ENCODE results near the gene FXYD5. TPM values are rescaled to one million over a fixed set of nuclear protein-coding genes. Genes with fewer than 3 reads are reported as not detected.

Gene FXYD5
- total RNA-seq, 2 experiments from 2014 or later = 82.1 to 147 TPM

DNA sequence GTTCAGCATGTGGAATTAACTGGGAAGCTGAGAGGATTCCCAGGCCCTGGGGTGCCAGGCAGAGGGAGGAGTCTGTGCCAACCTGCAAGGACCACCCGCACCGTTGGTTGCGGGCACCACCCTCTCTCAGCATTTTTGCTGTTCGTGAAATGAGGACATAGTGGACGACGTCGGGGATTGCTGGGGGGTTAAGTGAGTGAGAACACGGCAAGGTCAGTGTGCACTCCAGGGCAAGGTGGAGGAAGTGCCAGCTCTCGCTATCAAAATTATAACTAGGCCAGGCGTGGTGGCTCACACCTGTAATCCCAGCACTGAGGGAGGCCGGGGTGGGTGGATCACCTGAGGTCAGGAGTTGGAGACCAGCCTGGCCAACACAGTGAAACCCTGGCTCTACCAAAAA, 36.7 kb upstream of the FXYD5 start:
- no peak overlapping the region for H3K4me2 ChIP-seq (ENCODE audit: low read length)
- no peak for DNase-seq (ENCODE audit: low spot score)
- H3K79me2 ChIP-seq (ENCODE audit: insufficient read depth, low read depth, low read length) = no peaks in the 10 kb centered on the region
- no peak overlapping the region for H3K4me3 ChIP-seq (ENCODE audit: low read depth, low read length, poor library complexity, severe bottlenecking)
- H3K9me3 ChIP-seq (ENCODE audit: low read length) = no peaks in the 10 kb centered on the region
- H3K27ac ChIP-seq (ENCODE audit: low read depth, low read length, poor library complexity, severe bottlenecking) = no peak overlapping the region
- ChIA-PET POLR2A (interaction anchor here (0.5 kb wide), 1 partner anchor 125 kb away, joined by 3 read pairs; no protein-coding TSS in a partner anchor), CTCF (ENCODE audit: unreplicated experiment) (no interaction called here)
- H2AFZ ChIP-seq (ENCODE audit: low read length) = no peak overlapping the region
- intact Hi-C loops (cut with micrococcal nuclease; ENCODE audit: unreplicated experiment) = no loop called here
- no peaks in the 10 kb centered on the region for H4K20me1 ChIP-seq (ENCODE audit: insufficient read depth, low read length)
- H3K9me2 ChIP-seq (ENCODE audit: insufficient read depth, low read length) = no peaks in the 10 kb centered on the region
- H3K36me3 ChIP-seq (ENCODE audit: insufficient read depth, low read length) = no peaks in the 10 kb centered on the region
- TF ChIP-seq EZH2phosphoT487 (IDR thresholded peaks at IDR 0.05; ENCODE audit: borderline replicate concordance, low read depth, low read length) = no peak
- TF ChIP-seq, protein P1, sequence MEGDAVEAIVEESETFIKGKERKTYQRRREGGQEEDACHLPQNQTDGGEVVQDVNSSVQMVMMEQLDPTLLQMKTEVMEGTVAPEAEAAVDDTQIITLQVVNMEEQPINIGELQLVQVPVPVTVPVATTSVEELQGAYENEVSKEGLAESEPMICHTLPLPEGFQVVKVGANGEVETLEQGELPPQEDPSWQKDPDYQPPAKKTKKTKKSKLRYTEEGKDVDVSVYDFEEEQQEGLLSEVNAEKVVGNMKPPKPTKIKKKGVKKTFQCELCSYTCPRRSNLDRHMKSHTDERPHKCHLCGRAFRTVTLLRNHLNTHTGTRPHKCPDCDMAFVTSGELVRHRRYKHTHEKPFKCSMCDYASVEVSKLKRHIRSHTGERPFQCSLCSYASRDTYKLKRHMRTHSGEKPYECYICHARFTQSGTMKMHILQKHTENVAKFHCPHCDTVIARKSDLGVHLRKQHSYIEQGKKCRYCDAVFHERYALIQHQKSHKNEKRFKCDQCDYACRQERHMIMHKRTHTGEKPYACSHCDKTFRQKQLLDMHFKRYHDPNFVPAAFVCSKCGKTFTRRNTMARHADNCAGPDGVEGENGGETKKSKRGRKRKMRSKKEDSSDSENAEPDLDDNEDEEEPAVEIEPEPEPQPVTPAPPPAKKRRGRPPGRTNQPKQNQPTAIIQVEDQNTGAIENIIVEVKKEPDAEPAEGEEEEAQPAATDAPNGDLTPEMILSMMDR (conservative IDR thresholded peaks at IDR 0.05; ENCODE audit: low read length) = no peak
- BruUV-seq (replicated peaks) = no TSS peak
- no peaks in the 10 kb centered on the region for H3K4me1 ChIP-seq (ENCODE audit: insufficient read depth, low read length, poor library complexity, severe bottlenecking)

DNA sequence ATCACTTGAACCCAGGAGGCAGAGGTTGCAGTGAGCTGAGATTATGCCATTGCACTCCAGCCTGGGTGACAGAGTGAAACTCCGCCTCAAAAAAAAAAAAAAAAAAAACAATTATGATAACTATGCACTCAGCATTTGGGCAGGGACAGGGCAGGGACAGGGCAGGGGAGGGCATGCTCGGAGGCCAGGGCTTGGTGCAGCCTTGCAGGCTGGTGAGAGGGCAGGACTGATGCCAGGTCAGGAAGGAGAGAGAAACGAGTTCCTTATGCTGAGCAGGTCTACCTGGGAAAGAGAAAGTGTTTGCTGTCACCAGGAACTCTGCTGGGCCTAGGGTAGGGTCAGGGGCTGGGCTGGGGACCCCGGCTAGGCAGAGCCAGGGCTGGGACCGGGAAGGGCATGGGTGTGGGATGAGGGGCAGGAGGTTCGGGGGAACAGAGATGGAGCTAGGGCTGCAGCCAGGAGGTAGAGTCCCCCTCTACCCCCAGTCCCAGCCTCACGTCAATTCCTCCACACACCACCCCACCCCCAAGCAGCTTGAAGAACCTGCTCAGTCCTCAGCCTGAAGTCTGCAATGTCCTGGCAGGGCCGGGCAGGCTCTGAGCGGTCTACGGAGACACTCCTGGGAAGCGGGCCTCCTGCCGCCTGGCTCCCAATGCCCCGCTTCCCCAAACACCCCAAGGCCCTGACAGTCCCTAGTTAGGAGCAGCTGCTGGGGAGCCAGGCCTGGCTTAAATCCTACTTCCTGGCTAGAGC, 36.1 kb upstream of the FXYD5 start:
- no peaks in the 10 kb centered on the region for H3K9me3 ChIP-seq (ENCODE audit: low read length)
- BruUV-seq (replicated peaks) = no TSS peak
- H3K4me3 ChIP-seq (ENCODE audit: low read depth, low read length, poor library complexity, severe bottlenecking) = no peak overlapping the region
- H3K27ac ChIP-seq (ENCODE audit: low read depth, low read length, poor library complexity, severe bottlenecking) = no peak overlapping the region
- no peak overlapping the region for H2AFZ ChIP-seq (ENCODE audit: low read length)
- no peaks in the 10 kb centered on the region for H3K36me3 ChIP-seq (ENCODE audit: insufficient read depth, low read length)
- no peak for DNase-seq (ENCODE audit: low spot score)
- intact Hi-C loops (cut with micrococcal nuclease; ENCODE audit: unreplicated experiment) = no loop called here
- no peaks in the 10 kb centered on the region for H3K9me2 ChIP-seq (ENCODE audit: insufficient read depth, low read length)
- ChIA-PET CTCF (ENCODE audit: unreplicated experiment) (no interaction called here), POLR2A (no interaction called here)
- TF ChIP-seq EZH2phosphoT487 (IDR thresholded peaks at IDR 0.05; ENCODE audit: borderline replicate concordance, low read depth, low read length) = no peak
- TF ChIP-seq, protein P1 (conservative IDR thresholded peaks at IDR 0.05; ENCODE audit: low read length) = no peak
- no peaks in the 10 kb centered on the region for H4K20me1 ChIP-seq (ENCODE audit: insufficient read depth, low read length)
- no peaks in the 10 kb centered on the region for H3K4me1 ChIP-seq (ENCODE audit: insufficient read depth, low read length, poor library complexity, severe bottlenecking)
- no peak overlapping the region for H3K4me2 ChIP-seq (ENCODE audit: low read length)
- no peaks in the 10 kb centered on the region for H3K79me2 ChIP-seq (ENCODE audit: insufficient read depth, low read depth, low read length)

DNA sequence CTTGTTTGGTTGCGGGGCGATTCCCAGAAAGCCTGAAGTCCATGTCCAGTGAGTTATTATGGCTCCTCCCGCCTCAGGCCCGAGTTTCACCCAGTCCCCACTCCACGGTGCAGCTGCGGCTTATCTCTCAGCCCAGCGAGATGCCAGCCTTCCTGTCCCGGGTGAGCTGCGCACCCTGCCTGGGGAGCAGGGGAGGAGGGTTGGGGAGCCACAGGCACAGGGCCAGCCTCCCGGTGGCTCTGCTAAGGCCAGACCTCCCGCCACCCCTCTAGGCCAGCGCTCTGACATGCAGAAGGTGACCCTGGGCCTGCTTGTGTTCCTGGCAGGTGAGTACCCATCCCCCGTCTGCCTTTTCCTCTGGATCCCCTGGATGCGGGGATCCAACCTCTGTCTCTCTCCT, 35.4 kb upstream of the FXYD5 start:
- intact Hi-C loops (cut with micrococcal nuclease; ENCODE audit: unreplicated experiment) = no loop called here
- Histone ChIP-seq H3K9me3 (ENCODE audit: low read length) (no peaks in the 10 kb centered on the region), H3K4me1 (ENCODE audit: insufficient read depth, low read length, poor library complexity, severe bottlenecking) (peaks cover 2% of the 10 kb centered on the region), H4K20me1 (ENCODE audit: insufficient read depth, low read length) (no peaks in the 10 kb centered on the region), H3K9me2 (ENCODE audit: insufficient read depth, low read length) (no peaks in the 10 kb centered on the region), H3K4me2 (ENCODE audit: low read length) (no peak overlapping the region), H2AFZ (ENCODE audit: low read length) (no peak overlapping the region), H3K79me2 (ENCODE audit: insufficient read depth, low read depth, low read length) (no peaks in the 10 kb centered on the region), H3K4me3 (ENCODE audit: low read depth, low read length, poor library complexity, severe bottlenecking) (no peak overlapping the region), H3K27ac (ENCODE audit: low read depth, low read length, poor library complexity, severe bottlenecking) (no peak overlapping the region), H3K36me3 (ENCODE audit: insufficient read depth, low read length) (no peaks in the 10 kb centered on the region)
- DNase-seq (ENCODE audit: low spot score) = no peak
- CTCF ChIA-PET (ENCODE audit: unreplicated experiment) = no interaction called here
- no TSS peak for BruUV-seq (replicated peaks)
- no peak for TF ChIP-seq EZH2phosphoT487 (IDR thresholded peaks at IDR 0.05; ENCODE audit: borderline replicate concordance, low read depth, low read length)
- POLR2A ChIA-PET = no interaction called here
